ENCODE measurements around the gene RAB10.

- TF ChIP-seq CTCF (IDR thresholded peaks at IDR 0.05; ENCODE audit: poor library complexity, severe bottlenecking) (no peak), EP300 (conservative IDR thresholded peaks at IDR 0.05; ENCODE audit: poor library complexity, severe bottlenecking) (no peak), POLR2AphosphoS5 (IDR thresholded peaks at IDR 0.05) (no peak), RAD21 (conservative IDR thresholded peaks at IDR 0.05) (no peak), MXI1 (conservative IDR thresholded peaks at IDR 0.05; ENCODE audit: poor library complexity, severe bottlenecking) (no peak), EZH2 (IDR thresholded peaks at IDR 0.05; ENCODE audit: borderline replicate concordance, insufficient read depth, low read length, poor library complexity, severe bottlenecking) (no peak)
These were observed 39.4 kb upstream of the RAB10 start for GRCh38 chr2:25994509-25994908.
